Thoracic aorta (tissue), 2 donors: Measurements from ENCODE around the gene SLC22A2. TPM values are rescaled to one million over a fixed set of nuclear protein-coding genes. Genes with fewer than 3 reads are reported as not detected.
"Not testable (repeated sequence)": the region's sequence is repeated elsewhere in the genome, so short reads cannot be mapped to it uniquely, and the experiment has no call there.

Source experiments
- ATAC-seq: fragments of 150-250 bp; one replicate; pipeline ENCODE4 v1.8.0; 2017; ENCODE audit warnings: low read depth; ENCODE audit not compliant: insufficient number of reproducible peaks, low FRiP score
- DNase-seq: peaks from one replicate; pipeline ENCODE4 v3.0.0-alpha.2; 2020; ENCODE audit warnings: low spot score
- H3K27ac ChIP-seq, 2 donors: fragments of 200-600 bp; sonication (generic); 1 replicate in 1 of 2; 2 replicates in 1 of 2; pipeline ENCODE4 v1.5.1; 2016; ENCODE audit warnings: mild to moderate bottlenecking in 2 of 2, moderate library complexity in 2 of 2
- H3K27me3 ChIP-seq: fragments of 200-600 bp; sonication (generic); replicated peaks from 2 replicates; pipeline ENCODE4 v1.6.0; 2016; ENCODE audit warnings: mild to moderate bottlenecking; ENCODE audit not compliant: insufficient read depth
- H3K36me3 ChIP-seq: fragments of 200-600 bp; sonication (generic); one replicate; pipeline ENCODE4 v1.5.1; 2016
- H3K4me1 ChIP-seq, 2 donors: fragments of 200-600 bp; sonication (generic); 1 replicate in 1 of 2; 2 replicates in 1 of 2; pipeline versions ENCODE4 v1.5.1 to v1.6.0; 2016; ENCODE audit warnings: low read depth in 2 of 2, mild to moderate bottlenecking in 1 of 2; ENCODE audit not compliant: control insufficient read depth in 1 of 2
- H3K4me3 ChIP-seq: fragments of 200-600 bp; sonication (generic); 2 replicates; pipeline ENCODE4 v1.5.1; 2016; ENCODE audit warnings: mild to moderate bottlenecking
- H3K9me3 ChIP-seq: fragments of 200-600 bp; sonication (generic); 2 replicates; pipeline ENCODE4 v1.5.1; 2016
- total RNA-seq, 2 donors: library from RNA; depleted of rRNA; stranded (reverse); fragments of >200 nt; gene quantifications; one replicate each; pipeline versions ENCODE4 v1.1.0 to v1.2.3, GENCODE V29; 2016
- TF ChIP-seq, protein P1 (sequence below): fragments of 200-600 bp; sonication (generic); IDR thresholded peaks from one replicate; pipeline ENCODE4 v1.5.1; 2019; ENCODE audit warnings: antibody characterized with exemption

Gene SLC22A2
- not detected for total RNA-seq

DNA sequence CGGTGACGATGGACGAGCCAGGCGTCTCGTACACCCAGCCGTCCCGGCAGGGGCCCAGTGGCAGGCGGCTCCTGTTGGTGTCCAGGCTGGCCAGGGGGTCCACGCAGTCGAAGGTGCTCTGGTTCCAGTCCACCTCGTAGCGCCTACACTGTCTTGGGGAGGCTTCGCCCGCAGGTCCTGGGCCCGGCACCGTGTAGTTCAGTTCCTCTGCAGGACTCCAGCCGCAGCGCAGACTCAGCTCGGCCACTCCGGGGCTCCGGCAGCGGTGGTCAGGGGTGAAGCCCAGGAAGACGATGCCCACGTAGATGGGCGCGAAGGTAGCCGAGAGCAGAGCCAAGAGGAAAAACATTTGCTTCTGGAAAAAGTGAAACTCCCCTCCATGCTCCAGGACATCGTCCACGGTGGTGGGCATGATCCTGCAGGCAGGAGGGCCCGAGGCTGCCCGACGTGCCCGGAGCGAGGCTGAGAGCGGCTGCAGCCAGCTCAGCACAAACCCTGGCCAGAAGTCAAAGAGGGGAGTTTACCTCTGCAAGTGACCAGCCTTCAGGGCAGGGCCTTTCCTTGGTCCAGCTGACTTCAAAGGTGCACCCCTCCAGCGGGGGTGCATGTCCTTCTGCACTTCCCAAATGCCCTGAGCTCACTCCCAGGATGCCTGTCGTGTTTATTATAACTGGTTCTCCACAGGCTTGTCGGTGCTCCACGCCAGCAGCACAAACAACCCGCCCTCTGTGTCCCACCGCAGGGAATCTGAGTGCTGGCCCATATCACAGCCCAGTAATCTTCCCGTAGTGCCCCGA is at the start of gene SLC22A2:
TSS of gene SLC22A2 (minus strand) at position 476 of the 797 bp plus-strand sequence. CDS start at position 412, 64 bp downstream.
- H3K4me3 ChIP-seq = no peak within 1 kb of the TSS
- H3K9me3 ChIP-seq = no peaks in the 10 kb centered on the region
- TF ChIP-seq, protein P1, sequence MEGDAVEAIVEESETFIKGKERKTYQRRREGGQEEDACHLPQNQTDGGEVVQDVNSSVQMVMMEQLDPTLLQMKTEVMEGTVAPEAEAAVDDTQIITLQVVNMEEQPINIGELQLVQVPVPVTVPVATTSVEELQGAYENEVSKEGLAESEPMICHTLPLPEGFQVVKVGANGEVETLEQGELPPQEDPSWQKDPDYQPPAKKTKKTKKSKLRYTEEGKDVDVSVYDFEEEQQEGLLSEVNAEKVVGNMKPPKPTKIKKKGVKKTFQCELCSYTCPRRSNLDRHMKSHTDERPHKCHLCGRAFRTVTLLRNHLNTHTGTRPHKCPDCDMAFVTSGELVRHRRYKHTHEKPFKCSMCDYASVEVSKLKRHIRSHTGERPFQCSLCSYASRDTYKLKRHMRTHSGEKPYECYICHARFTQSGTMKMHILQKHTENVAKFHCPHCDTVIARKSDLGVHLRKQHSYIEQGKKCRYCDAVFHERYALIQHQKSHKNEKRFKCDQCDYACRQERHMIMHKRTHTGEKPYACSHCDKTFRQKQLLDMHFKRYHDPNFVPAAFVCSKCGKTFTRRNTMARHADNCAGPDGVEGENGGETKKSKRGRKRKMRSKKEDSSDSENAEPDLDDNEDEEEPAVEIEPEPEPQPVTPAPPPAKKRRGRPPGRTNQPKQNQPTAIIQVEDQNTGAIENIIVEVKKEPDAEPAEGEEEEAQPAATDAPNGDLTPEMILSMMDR = no peak
- no peaks in the 10 kb centered on the region for H3K36me3 ChIP-seq
- peak within 1 kb of the TSS; percentile 13 to 22 for H3K27ac ChIP-seq
- DNase-seq = no peak
- no peak for ATAC-seq
- H3K4me1 ChIP-seq = peaks cover 0 to 14% of the 10 kb centered on the region in 2 donors
- H3K27me3 ChIP-seq = no peaks in the 10 kb centered on the region

DNA sequence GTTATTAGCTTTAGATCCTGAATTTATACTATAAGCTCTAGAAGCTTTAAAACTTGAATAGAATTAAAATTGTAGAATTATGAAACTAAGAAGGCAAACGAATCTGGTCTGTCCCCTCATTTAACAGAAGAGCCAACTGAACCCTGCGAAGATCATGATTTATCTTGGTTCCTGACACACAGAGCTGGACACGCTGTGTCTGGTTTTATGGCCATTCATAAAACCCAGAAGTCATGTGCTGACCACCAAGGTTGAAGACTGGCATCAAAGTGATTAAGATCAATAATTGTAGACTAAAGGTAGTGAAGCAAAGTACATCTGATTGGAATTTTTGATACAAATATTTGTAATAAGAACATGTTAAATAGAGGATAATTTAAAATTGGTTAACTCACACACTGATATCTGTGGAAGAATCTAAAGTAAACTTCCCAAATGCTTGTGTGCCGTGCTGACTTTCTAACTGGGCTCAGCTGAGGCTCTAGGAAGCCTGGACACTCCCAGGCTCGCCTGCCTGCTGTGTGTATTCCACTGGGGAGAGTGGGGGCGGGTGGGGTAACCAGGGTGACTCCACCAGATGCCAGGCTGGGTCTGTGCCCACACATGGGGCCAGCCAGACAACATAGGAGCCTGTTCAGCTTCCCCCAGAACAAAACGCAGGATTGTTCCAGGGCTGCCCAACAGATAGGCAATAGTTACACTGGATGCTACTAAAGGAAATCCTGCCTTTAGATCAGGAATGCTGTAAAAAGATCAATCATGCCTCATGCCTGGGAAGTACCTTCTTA is 47.5 kb upstream of the SLC22A2 start:
- peaks cover 6 to 22% of the 10 kb centered on the region in 2 donors for H3K4me1 ChIP-seq
- ATAC-seq (no peak), DNase-seq (no peak)
- peak overlapping the region in 1 of 2 donors; percentile 13 for H3K27ac ChIP-seq
- TF ChIP-seq, protein P1 = no peak
- H3K36me3 ChIP-seq = no peaks in the 10 kb centered on the region
- H3K27me3 ChIP-seq = no peaks in the 10 kb centered on the region
- H3K9me3 ChIP-seq = no peaks in the 10 kb centered on the region
- no peak overlapping the region for H3K4me3 ChIP-seq

DNA sequence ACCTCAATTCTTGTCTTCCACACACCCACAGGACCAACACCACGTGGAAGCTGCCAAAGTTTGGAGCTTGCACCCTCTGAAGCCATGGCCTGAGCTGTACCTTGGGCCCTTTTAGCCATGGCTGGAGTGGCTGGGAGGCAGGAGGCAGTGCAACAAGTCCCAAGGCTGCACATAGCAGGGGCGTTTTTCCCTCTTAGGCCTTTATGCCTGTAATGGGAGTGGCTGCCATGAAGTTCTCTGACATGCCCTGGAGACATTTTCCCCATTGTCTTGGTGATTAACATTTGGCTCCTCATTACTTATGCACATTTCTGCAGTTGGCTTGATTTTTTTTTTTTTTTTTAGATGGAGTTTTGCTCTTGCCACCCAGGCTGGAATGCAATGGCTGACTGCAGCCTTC is 45.2 kb upstream of the SLC22A2 start:
- no peak for ATAC-seq
- Histone ChIP-seq H3K27ac (no peak overlapping the region), H3K9me3 (no peaks in the 10 kb centered on the region), H3K4me1 (peaks cover 9 to 42% of the 10 kb centered on the region in 2 donors), H3K36me3 (no peaks in the 10 kb centered on the region), H3K27me3 (no peaks in the 10 kb centered on the region), H3K4me3 (no peak overlapping the region)
- DNase-seq = no peak
- TF ChIP-seq, protein P1 = no peak

DNA sequence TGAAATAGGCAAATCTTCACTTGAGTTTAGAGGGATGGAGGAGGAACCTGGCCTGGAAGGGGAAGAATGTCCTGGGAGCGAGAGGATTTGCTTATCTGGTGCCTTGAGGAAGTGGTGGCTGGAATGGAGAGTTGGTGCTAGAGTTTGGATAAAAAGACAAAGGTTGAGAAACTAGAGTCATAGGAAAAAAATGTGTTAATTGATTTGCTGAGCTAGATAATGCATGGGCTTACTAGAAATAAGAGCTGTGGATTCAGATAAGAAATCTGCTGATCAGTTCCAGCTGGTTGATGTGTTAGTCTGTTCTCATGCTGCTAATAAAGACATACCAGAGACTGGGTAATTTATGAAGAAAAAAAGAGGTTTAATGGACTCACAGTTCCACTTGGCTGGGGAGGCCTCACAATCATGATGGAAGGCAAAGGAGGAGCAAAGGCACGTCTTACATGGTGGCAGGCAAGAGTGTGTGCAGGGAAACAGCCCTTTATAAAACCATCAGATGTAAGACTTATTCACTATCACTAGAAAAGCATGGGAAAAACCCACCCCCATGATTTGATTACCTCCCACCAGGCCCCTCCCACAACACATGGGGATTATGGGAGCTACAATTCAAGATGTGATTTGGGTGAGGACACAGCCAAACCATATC is 43.9 kb upstream of the SLC22A2 start:
- not testable (repeated sequence) for H3K9me3 ChIP-seq, H3K36me3 ChIP-seq, H3K4me3 ChIP-seq, DNase-seq, ATAC-seq, H3K27me3 ChIP-seq
- peak overlapping the region in 1 of 2 donors; percentile 66 for H3K27ac ChIP-seq
- peaks cover 14 to 54% of the 10 kb centered on the region in 2 donors for H3K4me1 ChIP-seq

DNA sequence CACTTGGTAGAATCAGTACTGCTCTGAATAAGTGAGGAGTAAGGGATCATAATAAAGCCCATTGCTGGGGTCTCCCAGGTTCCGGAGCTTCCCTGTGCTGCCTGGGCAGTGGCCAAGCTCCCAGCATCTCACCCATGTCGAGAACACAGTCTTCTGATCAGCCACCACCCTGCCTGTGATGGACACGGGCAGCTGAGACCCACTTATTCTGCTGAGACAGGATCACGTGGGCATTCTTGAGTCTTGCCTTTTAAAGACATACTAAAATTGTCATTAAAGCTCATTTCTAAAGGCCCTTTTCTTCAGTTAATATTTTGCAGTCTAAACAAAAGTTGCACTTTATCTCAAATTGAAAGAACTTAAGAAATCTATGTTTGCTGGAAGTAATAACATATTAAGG is 42.7 kb upstream of the SLC22A2 start:
- no peaks in the 10 kb centered on the region for H3K36me3 ChIP-seq
- no peak overlapping the region for H3K4me3 ChIP-seq
- TF ChIP-seq, protein P1 = no peak
- DNase-seq = no peak
- H3K27me3 ChIP-seq = no peaks in the 10 kb centered on the region
- H3K4me1 ChIP-seq = peaks cover 14 to 52% of the 10 kb centered on the region in 2 donors
- ATAC-seq = no peak
- peak overlapping the region; percentile 44 to 66 for H3K27ac ChIP-seq
- no peaks in the 10 kb centered on the region for H3K9me3 ChIP-seq
